NCI-H2227 (cell line): Measurements from ENCODE around the gene ADAMTSL2.
A peak's percentile ranks its signal among the peaks of the same experiment; 100 is the strongest.
"Not testable (repeated sequence)": the region's sequence is repeated elsewhere in the genome, so short reads cannot be mapped to it uniquely, and the experiment has no call there.

Experiments used
- DNase-seq: peaks from one replicate; lab custom pipeline; 2025; ENCODE audit not compliant: unreplicated experiment; lab: John Stamatoyannopoulos, UW

Gene ADAMTSL2

DNA sequence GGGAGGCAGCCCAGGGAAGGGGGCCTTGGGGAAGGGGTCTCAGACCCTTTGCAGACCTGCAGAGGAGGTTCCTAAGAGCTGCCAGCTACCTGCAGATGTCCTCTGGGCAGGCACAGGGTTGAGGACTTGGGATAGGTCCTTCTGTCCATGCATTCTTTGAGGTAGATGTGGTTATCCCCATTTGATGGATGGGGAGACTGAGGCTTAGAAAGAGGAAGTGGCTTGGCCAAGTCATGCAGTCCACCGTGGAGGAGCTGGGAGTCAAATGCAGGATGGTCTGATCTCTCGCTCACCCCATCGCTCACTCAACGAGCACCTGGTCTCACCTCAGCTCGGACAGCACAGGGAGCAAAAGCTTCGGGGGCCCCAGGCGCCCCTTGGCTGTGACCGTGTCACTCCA lies 20.2 kb downstream of the ADAMTSL2 start:
- no peak for DNase-seq

DNA sequence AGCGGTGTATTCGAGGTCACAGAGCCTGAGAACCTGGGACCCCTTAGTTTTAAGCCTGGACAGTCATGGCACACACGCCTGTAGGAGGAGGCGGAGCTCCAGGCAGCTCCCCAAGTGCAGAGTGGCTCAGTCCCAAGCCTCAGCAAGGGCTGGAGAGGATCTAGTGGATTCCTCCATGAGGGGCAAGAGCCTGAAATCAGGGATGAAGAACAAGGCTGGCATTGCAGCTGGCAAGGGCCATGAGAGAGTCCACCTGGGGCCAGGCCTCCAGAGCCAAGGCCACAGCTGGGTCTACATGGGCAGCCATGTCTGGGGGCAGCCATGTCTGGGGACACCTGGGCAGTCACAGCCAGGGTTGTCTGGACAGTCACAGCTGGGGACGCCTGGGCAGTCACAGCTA lies 21.9 kb downstream of the ADAMTSL2 start:
- no peak for DNase-seq

DNA sequence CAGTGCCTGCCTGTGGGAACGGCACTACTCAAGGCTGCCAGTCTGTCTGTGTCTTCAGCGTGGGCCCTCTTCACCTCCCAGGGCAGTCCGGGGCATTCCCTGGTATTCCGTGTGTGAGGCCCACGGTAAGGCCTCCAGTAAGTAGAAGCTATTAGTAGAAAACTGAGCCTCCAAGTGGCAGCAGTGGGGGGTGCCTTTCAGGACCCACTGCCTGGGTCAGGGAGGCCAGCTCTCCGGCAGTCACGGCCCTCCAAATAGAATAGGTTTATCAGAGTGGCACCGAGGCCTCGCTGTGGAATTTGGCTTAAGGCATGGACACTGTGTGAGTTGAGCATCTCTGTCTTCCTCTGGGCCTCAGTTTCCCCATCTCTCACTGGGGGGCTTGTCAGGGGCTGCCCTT lies 23.1 kb downstream of the ADAMTSL2 start:
- DNase-seq = no peak

DNA sequence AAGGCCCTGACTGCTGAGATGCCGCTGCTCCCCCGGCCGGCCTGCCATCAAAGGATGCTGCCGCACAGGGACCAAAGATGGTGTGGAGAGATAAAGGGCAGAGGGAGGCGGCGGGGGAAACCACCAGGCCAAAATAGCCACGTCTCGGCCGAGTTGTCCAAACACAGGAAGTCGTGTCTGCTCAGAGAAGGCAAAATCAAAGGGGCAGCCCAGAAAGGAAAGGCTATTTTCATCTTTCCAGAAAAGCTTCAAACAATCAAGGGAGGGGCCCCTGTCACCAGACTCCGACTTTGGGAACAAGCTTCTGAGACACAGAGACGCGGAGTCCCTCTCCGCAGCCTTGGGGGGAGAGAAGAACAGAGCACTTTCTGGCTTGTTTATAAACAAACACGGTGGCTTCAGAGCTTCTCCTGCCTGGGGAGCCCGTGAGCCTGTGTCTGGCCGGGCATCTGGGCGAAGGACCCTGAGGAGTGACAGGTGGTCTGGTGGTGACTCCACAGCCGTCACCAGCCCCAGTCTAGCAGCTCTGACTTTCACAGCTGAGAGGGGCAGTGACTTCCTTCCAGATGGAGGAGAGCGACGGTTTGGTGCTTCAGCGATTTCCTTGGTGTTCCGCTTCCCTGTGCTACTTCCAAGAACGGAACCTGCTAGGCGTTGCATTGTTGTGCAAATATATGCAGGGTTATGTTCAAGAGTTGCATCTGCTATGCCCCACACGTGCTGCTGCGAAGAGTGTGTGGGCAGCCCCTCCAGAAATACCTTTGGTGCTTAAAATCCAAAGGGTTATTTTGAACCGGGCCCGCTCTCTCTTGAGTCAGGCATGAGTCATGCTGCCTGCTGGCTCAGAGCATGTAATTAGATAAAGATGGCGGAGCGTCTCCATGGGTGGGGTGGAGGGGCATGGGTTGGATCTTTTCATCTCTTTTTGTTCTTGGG lies 24.0 kb downstream of the ADAMTSL2 start:
- peak; percentile 33 for DNase-seq

DNA sequence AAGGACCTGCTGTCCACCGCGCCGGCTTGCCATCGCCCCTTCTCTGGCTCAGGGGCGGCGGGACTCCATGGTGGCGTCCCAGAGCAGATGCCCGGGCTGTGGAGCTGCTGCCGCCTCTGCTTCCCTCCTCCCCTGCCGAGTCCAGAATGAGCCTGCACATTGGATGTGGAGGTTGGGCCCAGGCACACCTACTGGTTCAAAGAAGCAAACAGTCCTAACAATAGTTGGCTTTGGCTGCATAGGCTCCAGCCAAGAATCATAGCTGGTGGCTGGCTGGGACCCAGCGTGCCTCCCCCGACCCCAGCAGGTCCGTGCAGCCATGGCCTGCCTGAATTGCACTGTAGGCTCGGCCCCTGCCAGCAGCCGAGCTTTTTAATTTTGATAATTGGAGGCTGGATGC lies 25.8 kb downstream of the ADAMTSL2 start:
- DNase-seq = no peak

DNA sequence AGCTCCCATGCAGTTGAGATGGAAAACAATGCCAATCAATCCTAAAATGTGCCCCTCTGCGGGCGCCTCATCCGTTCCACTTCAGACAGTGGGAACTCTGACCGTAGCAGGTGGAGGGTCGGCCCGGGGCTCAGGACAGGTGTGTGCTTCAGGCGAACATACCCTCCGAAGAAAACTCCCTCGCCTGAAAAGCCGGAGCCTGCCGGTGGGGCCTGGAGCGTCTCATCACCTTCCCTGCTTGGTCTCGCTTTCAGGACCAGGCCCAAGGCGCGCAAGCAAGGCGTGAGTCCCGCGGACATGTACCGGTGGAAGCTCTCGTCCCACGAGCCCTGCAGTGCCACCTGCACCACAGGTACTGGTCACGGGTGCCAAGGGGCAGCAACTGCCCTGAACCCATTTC lies 26.4 kb downstream of the ADAMTSL2 start:
- DNase-seq = no peak

DNA sequence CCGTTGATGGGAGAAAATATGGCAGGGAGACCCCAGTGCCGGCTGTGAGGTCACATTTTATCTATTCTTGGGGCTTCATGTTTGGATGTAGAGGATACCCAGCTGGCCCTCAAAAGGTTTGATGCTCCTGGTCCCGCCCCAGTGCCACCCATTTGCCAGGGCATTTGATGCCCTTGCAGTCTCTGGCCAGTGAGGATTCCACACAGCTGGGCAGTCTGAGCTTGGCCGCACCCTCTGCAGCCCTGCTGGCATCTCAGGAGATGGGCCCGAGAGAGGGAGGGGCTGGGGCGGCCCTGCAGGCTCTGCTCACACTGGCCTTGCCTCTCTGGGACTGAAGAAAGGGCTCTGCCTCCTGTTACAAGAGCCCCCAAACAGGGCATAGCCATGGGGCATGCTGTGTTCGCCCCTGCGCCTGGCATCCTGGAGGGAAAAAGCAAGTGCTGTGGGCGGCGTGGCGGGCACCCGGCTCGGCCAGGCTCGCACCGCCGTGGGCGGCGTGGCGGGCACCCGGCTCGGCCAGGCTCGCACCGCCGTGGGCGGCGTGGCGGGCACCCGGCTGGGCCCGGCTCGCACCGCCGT lies 27.6 kb downstream of the ADAMTSL2 start:
- no peak for DNase-seq

DNA sequence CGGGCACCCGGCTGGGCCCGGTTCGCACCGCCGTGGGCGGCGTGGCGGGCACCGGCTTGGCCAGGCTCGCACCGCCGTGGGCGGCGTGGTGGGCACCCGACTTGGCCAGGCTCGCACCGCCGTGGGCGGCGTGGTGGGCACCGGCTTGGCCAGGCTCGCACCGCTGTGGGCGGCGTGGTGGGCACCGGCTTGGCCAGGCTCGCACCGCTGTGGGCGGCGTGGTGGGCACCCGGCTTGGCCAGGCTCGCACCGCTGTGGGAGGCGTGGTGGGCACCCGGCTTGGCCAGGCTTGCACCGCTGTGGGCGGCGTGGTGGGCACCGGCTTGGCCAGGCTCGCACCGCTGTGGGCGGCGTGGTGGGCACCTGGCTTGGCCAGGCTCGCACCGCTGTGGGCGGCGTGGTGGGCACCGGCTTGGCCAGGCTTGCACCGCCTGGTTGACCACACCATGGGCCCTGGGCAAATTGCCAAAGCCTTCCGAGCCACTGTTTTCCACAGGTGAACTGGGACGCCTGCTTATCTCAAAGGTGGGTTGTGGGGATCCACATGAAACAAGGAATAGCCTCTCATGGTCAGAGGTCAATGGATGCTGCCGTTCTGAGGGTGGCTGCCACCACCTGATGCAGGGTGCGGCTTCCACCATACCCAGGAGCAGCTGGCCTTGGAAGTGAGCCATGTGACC lies 28.2 kb downstream of the ADAMTSL2 start:
- DNase-seq = no peak

DNA sequence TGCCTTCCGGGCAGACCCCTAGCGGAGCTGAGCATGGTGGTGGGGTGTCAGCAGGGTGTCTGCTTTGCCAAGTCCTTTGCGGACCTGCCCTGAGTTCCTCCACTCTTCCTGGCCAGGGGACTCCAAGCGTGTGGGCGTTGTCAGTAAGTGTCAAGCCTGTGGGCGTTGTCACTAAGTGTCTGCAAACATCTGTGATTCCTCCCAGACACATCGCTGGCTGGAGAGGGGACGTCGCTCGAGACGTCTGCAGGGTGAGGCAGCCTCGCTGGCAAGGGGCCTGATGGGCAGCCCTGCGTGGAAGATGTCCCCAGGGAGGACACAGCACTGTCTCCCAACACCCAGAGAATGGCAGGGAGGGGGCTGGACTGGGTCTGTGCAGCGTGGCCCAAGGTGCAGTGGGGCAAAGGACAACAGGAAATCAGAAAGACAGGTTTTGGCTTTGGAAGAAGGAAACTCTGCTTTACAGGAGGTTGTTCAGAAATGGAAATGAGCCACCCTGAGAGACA lies 28.8 kb downstream of the ADAMTSL2 start:
- peak; percentile 31 for DNase-seq

DNA sequence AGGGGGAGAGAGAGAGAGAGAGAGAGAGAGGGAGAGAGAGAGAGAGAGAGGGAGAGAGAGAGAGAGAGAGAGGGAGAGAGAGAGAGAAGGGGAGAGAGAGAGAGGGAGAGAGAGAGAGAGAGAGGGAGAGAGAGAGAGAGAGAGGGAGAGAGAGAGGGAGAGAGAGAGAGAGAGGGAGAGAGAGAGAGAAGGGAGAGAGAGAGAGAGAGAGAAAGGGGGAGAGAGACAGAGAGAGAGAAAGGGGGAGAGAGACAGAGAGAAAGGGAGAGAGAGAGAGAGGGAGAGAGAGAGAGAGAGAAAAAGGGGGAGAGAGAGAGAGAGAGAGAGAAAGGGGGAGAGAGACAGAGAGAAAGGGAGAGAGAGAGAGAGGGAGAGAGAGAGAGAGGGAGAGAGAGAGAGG lies 29.3 kb downstream of the ADAMTSL2 start:
- DNase-seq = not testable (repeated sequence)

DNA sequence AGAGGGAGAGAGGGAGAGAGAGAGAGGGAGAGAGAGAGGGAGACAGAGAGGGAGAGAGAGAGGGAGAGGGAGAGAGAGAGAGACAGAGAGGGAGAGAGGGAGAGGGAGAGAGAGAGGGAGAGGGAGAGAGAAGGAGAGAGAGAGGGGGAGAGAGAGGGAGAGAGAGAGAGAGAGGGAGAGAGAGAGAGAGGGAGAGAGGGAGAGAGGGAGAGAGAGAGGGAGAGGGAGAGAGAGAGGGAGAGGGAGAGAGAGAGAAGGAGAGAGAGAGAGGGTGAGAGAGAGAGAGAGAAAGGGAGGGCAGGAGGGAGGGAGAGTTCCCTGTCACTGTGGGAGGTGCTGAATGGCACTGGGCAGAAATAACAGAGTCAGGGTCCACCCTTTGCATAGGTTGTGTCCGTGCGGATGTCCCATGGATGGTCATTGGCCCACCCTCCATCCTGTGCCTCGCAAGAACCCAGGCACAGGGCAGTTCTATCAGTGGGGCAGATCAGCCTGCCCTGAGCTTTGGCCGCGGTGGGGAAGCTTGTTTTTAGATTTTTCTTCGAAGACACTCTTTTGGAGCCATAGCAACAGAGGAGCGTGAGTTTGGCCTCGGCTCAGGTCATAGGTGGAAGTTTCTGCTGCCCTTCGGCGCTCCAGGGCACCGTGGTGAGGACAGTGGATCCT lies 30.1 kb downstream of the ADAMTSL2 start:
- DNase-seq = no peak

DNA sequence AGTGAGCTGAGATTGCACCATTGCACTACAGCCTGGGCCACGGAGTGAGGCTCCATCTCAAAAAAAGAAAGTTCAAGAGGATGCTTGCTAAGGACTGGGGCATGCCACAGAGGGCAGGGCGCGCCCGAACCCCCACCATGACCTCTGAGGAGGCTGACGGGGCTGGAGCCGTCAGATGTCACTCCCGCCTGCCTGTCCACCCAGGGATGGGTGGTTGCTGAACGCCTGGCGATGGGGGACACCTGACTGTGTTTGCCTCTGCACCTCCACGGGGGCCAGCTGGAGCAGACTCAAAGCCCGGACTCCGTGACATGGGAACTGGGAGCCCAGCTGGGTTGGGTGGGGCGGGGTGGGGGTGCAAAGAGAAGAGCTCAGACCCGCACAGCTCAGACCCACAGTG lies 31.9 kb downstream of the ADAMTSL2 start:
- DNase-seq = no peak

DNA sequence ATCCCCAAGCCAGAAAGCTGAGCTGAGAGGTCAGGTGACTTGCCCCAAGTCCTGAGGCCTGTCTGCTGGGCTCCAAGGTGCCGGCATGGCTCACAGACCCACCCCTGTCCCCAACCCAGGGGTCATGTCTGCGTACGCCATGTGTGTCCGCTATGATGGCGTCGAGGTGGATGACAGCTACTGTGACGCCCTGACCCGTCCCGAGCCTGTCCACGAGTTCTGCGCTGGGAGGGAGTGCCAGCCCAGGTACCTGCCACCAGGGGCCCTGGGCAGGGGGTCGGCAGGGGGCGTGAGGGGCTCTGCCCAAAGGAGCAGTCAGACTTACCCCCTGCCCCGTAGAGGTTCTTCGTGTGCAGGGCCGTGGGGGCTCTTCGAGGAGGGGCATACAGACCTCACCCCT lies 32.3 kb downstream of the ADAMTSL2 start:
- DNase-seq = no peak

DNA sequence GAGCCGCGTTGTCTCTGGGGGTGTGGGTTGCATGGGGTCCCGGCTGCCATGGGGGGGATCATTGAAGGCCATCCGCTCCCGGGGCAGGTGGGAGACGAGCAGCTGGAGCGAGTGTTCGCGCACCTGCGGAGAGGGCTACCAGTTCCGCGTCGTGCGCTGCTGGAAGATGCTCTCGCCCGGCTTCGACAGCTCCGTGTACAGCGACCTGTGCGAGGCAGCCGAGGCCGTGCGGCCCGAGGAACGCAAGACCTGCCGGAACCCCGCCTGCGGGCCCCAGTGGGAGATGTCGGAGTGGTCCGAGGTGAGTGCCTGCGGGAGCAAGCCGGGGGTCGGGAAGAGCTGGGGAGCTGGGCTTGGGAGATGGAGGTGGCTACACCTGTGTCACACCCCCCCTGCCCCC lies 33.7 kb downstream of the ADAMTSL2 start:
- no peak for DNase-seq

DNA sequence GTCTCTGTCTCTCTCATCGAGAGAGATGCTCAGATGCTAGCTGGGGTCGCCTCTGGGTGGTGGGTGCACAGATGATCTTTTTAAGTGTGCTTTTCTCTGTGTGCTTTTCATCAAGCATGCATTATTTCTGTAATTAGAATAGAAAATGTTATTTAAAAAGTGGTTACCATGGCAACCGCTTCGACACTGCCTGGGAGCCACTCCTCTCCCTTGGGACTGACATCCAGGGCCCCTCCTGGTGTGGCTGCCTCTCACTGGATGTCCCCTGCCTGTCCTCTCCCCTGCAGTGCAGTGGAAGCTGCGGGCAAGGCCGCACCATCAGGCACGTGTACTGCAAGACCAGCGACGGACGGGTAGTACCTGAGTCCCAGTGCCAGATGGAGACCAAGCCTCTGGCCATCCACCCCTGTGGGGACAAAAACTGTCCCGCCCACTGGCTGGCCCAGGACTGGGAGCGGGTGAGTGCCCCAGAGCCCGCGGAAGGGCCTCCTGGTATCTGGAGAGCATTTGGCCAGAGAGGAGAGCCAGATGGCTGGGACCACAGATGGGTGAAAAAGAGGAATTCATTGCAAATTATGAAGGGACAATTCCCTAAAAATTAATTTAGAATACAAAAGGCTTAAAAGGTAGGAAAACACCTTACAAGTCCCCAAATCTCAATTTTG lies 34.7 kb downstream of the ADAMTSL2 start:
- DNase-seq = no peak

DNA sequence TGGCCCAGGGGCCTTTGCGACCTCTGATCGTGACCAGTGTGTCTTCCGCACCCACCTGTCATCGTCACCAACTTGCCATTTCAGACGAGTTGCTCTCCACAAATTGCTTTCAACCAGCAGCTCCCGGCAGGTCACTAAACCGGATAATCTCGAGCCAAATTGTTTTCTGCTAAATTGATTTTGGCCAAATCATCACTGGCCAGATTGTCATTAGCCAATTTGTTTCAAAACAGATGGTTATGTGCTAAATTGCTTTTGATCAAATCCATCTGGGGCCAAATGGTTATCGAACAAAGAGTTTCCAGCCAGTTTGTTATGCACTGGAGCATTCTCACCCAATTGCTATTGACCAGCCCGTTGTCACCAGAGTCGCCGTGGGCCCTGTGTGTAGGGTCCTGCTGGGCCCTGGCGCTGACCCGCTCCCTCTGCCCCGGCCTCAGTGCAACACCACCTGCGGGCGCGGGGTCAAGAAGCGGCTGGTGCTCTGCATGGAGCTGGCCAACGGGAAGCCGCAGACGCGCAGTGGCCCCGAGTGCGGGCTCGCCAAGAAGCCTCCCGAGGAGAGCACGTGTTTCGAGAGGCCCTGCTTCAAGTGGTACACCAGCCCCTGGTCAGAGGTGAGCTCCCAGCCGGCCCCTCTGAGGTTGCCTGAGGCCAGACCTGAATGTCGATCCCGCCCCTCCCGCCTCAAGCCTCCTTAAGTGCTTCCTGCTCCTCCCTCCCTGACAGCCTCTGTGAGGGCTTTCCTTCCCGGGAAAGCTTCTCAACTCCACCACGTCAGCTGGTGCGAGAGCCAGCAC lies 35.6 kb downstream of the ADAMTSL2 start:
- no peak for DNase-seq

DNA sequence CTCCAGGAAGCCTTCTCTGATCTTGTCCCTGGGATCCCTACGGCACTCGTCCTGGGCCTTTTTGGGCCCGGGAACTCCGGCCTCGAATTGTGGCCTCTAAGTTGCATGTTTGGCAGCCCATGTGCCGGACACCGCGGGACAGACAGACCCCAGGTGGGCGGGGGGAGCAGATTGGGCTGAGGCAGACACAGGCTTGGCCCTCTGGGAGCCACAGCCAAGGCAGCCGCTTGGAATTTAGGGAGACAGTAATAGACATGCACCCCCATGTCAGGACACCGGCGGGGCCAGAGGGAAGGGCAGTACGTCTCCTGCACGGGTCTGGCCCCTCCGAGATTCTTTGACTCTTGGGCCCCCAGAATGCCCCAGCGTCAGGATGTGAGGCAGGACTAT lies 36.2 kb downstream of the ADAMTSL2 start:
- DNase-seq = no peak

DNA sequence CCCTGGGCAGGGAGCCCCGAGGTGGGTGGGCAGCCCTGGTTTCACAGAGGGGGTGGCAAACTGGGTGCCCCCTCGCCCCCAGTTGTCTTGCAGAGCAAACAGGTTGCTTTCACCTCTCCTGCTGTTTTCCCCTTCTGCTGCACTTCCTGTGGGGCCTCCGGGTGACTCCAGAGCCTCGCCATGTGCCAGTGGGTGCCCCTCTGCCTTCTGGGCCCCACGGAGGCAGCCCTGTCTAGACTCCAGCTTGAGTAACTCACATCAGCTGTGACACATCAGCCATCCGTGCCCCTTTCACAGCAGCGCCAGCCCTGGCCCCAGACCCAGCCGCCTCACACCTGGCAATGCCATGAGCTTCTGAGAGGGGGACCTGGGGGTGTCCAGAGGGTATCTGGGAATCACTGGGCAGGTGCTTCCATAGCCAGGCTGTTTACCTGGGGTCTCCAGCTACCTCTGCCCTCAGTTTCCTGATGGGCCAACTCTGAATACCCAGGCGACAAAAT lies 36.9 kb downstream of the ADAMTSL2 start:
- DNase-seq = no peak

DNA sequence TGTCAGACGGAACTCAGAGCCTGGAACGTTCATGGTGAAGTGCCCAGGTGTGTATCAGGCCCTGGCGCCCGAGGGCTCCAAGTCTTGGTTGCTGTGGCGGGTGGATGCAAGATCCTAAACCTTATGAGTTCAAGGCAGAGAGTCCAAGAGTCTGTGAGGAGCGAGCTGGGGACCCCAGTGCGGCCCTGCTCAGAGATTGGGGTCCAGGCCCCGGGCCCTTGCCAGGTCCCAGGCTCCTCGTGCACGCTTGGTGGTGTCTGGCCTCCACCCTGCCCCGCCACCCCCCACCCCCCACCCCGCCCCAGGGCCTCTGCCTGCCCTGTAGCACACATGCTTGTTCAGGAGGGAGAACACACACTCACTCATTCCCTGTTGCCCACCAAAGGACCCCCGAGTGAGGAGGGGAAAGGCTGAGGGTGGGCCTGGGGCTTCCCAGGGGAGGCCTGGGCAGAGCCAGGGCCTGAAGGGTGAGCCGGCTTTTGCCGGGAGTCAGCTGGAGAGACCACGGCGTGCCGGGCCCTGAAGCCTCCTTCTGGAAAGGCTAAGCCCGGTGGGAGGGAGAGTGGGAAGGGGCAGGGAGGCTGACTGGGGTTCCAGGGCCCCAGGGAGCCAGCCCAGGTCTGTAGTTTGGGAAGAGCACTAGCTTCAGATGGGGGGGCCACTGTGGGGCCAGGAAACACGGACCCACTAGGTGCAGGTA lies 37.5 kb downstream of the ADAMTSL2 start:
- no peak for DNase-seq
